ENCODE measurements around the gene MTG2.

Gene MTG2

DNA sequence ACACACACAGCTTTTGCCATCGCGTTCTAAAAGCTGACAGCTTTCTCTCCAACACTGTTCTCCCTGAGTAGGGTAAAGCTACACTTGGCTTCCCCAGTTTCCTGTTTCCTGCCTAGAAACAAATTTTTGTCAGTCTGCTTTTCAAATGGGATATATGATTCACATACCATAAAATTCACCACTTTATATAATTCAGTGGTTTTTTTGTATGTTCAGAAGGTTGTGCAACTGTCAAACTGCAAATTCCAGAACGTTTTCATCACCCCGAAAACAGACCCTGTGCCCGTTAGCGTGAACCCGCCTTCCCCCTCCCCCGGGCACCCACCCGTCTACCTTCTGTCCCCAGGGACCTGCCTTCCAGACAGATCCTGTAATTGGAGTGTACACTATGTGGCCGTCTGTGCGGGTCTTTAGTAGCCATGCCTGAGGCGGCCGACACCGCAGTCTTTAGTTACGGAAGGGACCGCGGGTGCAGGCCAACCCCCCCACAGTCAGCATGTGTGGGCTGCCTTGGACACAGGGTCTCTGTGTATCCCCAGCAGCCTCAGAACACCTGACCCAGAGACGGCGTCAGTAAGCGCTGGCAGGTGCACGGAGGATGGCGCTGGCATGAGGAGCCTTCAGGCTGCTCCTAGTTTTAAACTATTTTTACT, 20.7 kb downstream of the MTG2 start:
- no peak for DNase-seq
- H3K9me3 ChIP-seq (ENCODE audit: control insufficient read depth, low read length): no peaks in the 10 kb centered on the region
- peaks cover 30% of the 10 kb centered on the region for H3K36me3 ChIP-seq (ENCODE audit: control insufficient read depth, insufficient read depth, low read length)
- H3K4me3 ChIP-seq (ENCODE audit: insufficient read depth, low read depth, low read length, poor library complexity, severe bottlenecking): no peak overlapping the region
- no peaks in the 10 kb centered on the region for H3K4me1 ChIP-seq (ENCODE audit: control insufficient read depth, insufficient read depth, low read length, poor library complexity, severe bottlenecking)
- no peak overlapping the region for H3K27ac ChIP-seq (ENCODE audit: insufficient read depth, low read length, poor library complexity, severe bottlenecking)
- no peaks in the 10 kb centered on the region for H3K27me3 ChIP-seq (replicated peaks; ENCODE audit: control insufficient read depth, insufficient read depth, low read length, poor library complexity, severe bottlenecking)

DNA sequence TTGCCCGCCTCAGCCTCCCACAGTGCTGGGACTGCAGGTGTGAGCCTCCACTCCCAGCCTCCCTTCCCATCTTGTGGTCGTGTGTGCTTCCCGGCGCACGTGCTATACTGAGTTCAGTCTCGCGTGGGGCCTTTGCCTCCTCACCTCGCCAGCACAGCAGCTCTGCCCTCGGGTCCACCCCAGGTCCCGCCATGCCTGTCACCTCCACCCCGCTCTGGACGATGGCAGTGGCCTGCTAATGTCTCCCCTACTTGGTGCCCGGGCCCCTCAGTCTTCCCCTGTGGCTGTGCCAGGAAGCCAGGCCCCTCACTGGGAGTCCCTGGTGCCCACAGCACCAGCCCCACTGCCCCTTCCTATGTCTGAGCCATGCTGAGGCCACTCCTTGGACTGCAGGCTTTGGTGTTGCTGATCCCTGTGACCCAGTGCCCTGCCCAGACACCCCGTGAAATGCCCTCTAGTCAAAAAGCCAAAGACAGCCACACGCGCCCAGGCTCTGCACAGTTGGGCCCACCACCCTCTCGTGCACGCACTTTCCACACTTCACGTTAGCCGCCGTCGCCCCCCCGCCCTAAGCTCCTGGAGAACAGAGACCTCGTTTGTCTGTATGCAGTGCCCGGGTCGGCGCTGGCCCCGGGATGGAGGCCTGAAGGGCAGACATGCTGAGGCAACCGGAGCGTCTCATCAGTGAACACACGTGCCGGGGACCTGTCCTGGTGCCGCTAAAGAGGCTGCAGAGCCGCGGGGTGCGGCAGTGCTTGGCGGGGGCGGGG, 23.0 kb downstream of the MTG2 start:
- H3K9me3 ChIP-seq (ENCODE audit: control insufficient read depth, low read length): no peaks in the 10 kb centered on the region
- DNase-seq: no peak
- H3K27ac ChIP-seq (ENCODE audit: insufficient read depth, low read length, poor library complexity, severe bottlenecking): no peak overlapping the region
- no peaks in the 10 kb centered on the region for H3K27me3 ChIP-seq (replicated peaks; ENCODE audit: control insufficient read depth, insufficient read depth, low read length, poor library complexity, severe bottlenecking)
- H3K36me3 ChIP-seq (ENCODE audit: control insufficient read depth, insufficient read depth, low read length): peaks cover 16% of the 10 kb centered on the region
- H3K4me1 ChIP-seq (ENCODE audit: control insufficient read depth, insufficient read depth, low read length, poor library complexity, severe bottlenecking): no peaks in the 10 kb centered on the region
- H3K4me3 ChIP-seq (ENCODE audit: insufficient read depth, low read depth, low read length, poor library complexity, severe bottlenecking): no peak overlapping the region

- no peak overlapping the region for H3K27ac ChIP-seq (ENCODE audit: insufficient read depth, low read length, poor library complexity, severe bottlenecking)
- H3K27me3 ChIP-seq (replicated peaks; ENCODE audit: control insufficient read depth, insufficient read depth, low read length, poor library complexity, severe bottlenecking): no peaks in the 10 kb centered on the region
- no peak for DNase-seq
- H3K4me1 ChIP-seq (ENCODE audit: control insufficient read depth, insufficient read depth, low read length, poor library complexity, severe bottlenecking): no peaks in the 10 kb centered on the region
- H3K36me3 ChIP-seq (ENCODE audit: control insufficient read depth, insufficient read depth, low read length): peaks cover 10% of the 10 kb centered on the region
- no peaks in the 10 kb centered on the region for H3K9me3 ChIP-seq (ENCODE audit: control insufficient read depth, low read length)
- no peak overlapping the region for H3K4me3 ChIP-seq (ENCODE audit: insufficient read depth, low read depth, low read length, poor library complexity, severe bottlenecking)
Measured at GRCh38 chr20:62206388-62206775, 23.6 kb downstream of the MTG2 start.

GRCh38 chr20:62208061-62208794, 25.4 kb downstream of the MTG2 start:
- H3K27me3 ChIP-seq (replicated peaks; ENCODE audit: control insufficient read depth, insufficient read depth, low read length, poor library complexity, severe bottlenecking): peaks cover 5% of the 10 kb centered on the region
- no peaks in the 10 kb centered on the region for H3K9me3 ChIP-seq (ENCODE audit: control insufficient read depth, low read length)
- no peaks in the 10 kb centered on the region for H3K4me1 ChIP-seq (ENCODE audit: control insufficient read depth, insufficient read depth, low read length, poor library complexity, severe bottlenecking)
- peaks cover under 1% of the 10 kb centered on the region for H3K36me3 ChIP-seq (ENCODE audit: control insufficient read depth, insufficient read depth, low read length)
- H3K4me3 ChIP-seq (ENCODE audit: insufficient read depth, low read depth, low read length, poor library complexity, severe bottlenecking): no peak overlapping the region
- H3K27ac ChIP-seq (ENCODE audit: insufficient read depth, low read length, poor library complexity, severe bottlenecking): no peak overlapping the region
- no peak for DNase-seq

GRCh38 chr20:62208795-62209755, 26.2 kb downstream of the MTG2 start:
- Histone ChIP-seq H3K27me3 (replicated peaks; ENCODE audit: control insufficient read depth, insufficient read depth, low read length, poor library complexity, severe bottlenecking) (peaks cover 5% of the 10 kb centered on the region), H3K4me3 (ENCODE audit: insufficient read depth, low read depth, low read length, poor library complexity, severe bottlenecking) (no peak overlapping the region), H3K4me1 (ENCODE audit: control insufficient read depth, insufficient read depth, low read length, poor library complexity, severe bottlenecking) (no peaks in the 10 kb centered on the region), H3K9me3 (ENCODE audit: control insufficient read depth, low read length) (no peaks in the 10 kb centered on the region), H3K36me3 (ENCODE audit: control insufficient read depth, insufficient read depth, low read length) (no peaks in the 10 kb centered on the region), H3K27ac (ENCODE audit: insufficient read depth, low read length, poor library complexity, severe bottlenecking) (no peak overlapping the region)
- no peak for DNase-seq

GRCh38 chr20:62209850-62210495, 27.1 kb downstream of the MTG2 start:
- Histone ChIP-seq H3K4me3 (ENCODE audit: insufficient read depth, low read depth, low read length, poor library complexity, severe bottlenecking) (no peak overlapping the region), H3K36me3 (ENCODE audit: control insufficient read depth, insufficient read depth, low read length) (no peaks in the 10 kb centered on the region), H3K27ac (ENCODE audit: insufficient read depth, low read length, poor library complexity, severe bottlenecking) (no peak overlapping the region), H3K4me1 (ENCODE audit: control insufficient read depth, insufficient read depth, low read length, poor library complexity, severe bottlenecking) (no peaks in the 10 kb centered on the region), H3K9me3 (ENCODE audit: control insufficient read depth, low read length) (no peaks in the 10 kb centered on the region), H3K27me3 (replicated peaks; ENCODE audit: control insufficient read depth, insufficient read depth, low read length, poor library complexity, severe bottlenecking) (peaks cover 5% of the 10 kb centered on the region)
- no peak for DNase-seq

- Histone ChIP-seq H3K4me3 (ENCODE audit: insufficient read depth, low read depth, low read length, poor library complexity, severe bottlenecking) (no peak overlapping the region), H3K27ac (ENCODE audit: insufficient read depth, low read length, poor library complexity, severe bottlenecking) (no peak overlapping the region), H3K4me1 (ENCODE audit: control insufficient read depth, insufficient read depth, low read length, poor library complexity, severe bottlenecking) (no peaks in the 10 kb centered on the region), H3K27me3 (replicated peaks; ENCODE audit: control insufficient read depth, insufficient read depth, low read length, poor library complexity, severe bottlenecking) (peaks cover 5% of the 10 kb centered on the region), H3K9me3 (ENCODE audit: control insufficient read depth, low read length) (no peaks in the 10 kb centered on the region), H3K36me3 (ENCODE audit: control insufficient read depth, insufficient read depth, low read length) (no peaks in the 10 kb centered on the region)
- DNase-seq: no peak
Measured at GRCh38 chr20:62210496-62210855, 27.6 kb downstream of the MTG2 start.

DNA sequence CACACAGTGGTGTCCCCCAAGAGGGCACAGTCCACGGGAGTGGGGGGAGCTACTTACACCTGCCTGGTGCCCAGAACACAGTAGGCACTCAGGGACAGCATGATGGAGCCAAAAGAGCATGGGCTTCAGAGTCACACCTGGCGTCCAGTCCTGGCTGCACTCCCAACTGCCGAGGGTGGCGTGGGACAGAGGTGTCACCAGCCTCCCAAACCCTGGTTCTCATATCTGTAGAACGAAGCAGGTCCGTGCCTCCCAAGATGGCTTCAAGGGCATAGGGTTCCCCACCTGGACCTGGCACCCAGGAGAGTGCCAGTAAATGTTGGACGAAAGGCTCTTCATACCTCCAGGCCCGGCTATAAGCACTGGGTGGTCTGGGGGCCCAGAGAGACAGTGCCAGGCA, 28.4 kb downstream of the MTG2 start:
- no peak overlapping the region for H3K27ac ChIP-seq (ENCODE audit: insufficient read depth, low read length, poor library complexity, severe bottlenecking)
- H3K4me3 ChIP-seq (ENCODE audit: insufficient read depth, low read depth, low read length, poor library complexity, severe bottlenecking): no peak overlapping the region
- H3K36me3 ChIP-seq (ENCODE audit: control insufficient read depth, insufficient read depth, low read length): no peaks in the 10 kb centered on the region
- no peak for DNase-seq
- H3K27me3 ChIP-seq (replicated peaks; ENCODE audit: control insufficient read depth, insufficient read depth, low read length, poor library complexity, severe bottlenecking): peaks cover 5% of the 10 kb centered on the region
- H3K9me3 ChIP-seq (ENCODE audit: control insufficient read depth, low read length): no peaks in the 10 kb centered on the region
- H3K4me1 ChIP-seq (ENCODE audit: control insufficient read depth, insufficient read depth, low read length, poor library complexity, severe bottlenecking): no peaks in the 10 kb centered on the region

DNA sequence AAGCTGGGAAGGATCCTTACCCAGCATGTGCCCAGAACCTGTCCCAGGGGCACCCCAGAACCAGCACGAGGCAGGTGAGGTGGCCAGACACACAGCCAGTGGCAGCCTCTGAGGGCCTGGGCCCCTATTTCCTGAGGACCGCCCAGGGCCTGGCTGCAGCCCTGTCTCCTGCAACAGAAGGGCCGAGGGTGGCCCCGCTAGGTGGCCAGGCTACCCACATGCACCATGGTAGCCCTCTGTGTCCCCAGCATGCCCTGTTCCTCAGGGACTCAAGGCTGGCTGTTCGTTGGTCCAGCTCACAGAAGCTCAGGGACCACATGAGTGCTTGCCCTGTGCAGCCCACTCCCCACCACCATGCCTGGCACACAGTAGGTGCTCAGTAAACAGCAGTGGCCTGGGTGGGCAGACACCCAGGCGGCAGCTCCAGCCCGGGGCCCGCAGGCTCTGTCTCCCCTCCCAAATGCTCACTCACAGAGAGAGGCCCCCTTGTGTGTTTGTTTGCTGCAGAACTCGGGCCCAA, 29.0 kb downstream of the MTG2 start:
- Histone ChIP-seq H3K4me1 (ENCODE audit: control insufficient read depth, insufficient read depth, low read length, poor library complexity, severe bottlenecking) (no peaks in the 10 kb centered on the region), H3K27ac (ENCODE audit: insufficient read depth, low read length, poor library complexity, severe bottlenecking) (no peak overlapping the region), H3K4me3 (ENCODE audit: insufficient read depth, low read depth, low read length, poor library complexity, severe bottlenecking) (no peak overlapping the region), H3K36me3 (ENCODE audit: control insufficient read depth, insufficient read depth, low read length) (no peaks in the 10 kb centered on the region), H3K27me3 (replicated peaks; ENCODE audit: control insufficient read depth, insufficient read depth, low read length, poor library complexity, severe bottlenecking) (peaks cover 5% of the 10 kb centered on the region), H3K9me3 (ENCODE audit: control insufficient read depth, low read length) (no peaks in the 10 kb centered on the region)
- no peak for DNase-seq

Measured in effector memory CD4-positive, alpha-beta T cell (primary cell).